K562 (cell line): Measurements from ENCODE around the gene DACT3. TPM values are rescaled to one million over a fixed set of nuclear protein-coding genes. Genes with fewer than 3 reads are reported as not detected.

Experiments used
- ARNT ChIP-seq, 2 experiments: fragments of 450-650 bp; IDR thresholded peaks; 2 replicates each; pipeline ENCODE4 v1.6.1; 2016; ENCODE audit warnings: mild to moderate bottlenecking in 1 of 2
- CREB1 ChIP-seq, 2 experiments: sonication (generic) in 1 of 2; formaldehyde crosslinking in 1 of 2; IDR thresholded peaks; 2 replicates each; pipeline versions ENCODE4 v1.6.1 to v1.8.0; 2012 to 2022; ENCODE audit warnings: inconsistent platforms in 1 of 2, mild to moderate bottlenecking in 1 of 2, missing genetic modification reagents in 1 of 2, moderate library complexity in 1 of 2
- ELK1 ChIP-seq: sonication (generic); formaldehyde crosslinking; IDR thresholded peaks from 2 replicates; pipeline ENCODE4 v1.8.1; 2022; ENCODE audit warnings: missing genetic modification reagents
- FOXA1 ChIP-seq: fragments of 450-650 bp; IDR thresholded peaks from 2 replicates; pipeline ENCODE4 v1.6.1; 2016; ENCODE audit warnings: mild to moderate bottlenecking, borderline replicate concordance
- GATAD2B ChIP-seq: fragments of 450-650 bp; IDR thresholded peaks from 2 replicates; pipeline ENCODE4 v1.6.1; 2017; ENCODE audit warnings: mild to moderate bottlenecking, borderline replicate concordance
- JUNB ChIP-seq: fragments of 450-650 bp; formaldehyde crosslinking; conservative IDR thresholded peaks from 2 replicates; pipeline ENCODE4 v1.4.0; 2020; ENCODE audit warnings: mild to moderate bottlenecking
- KHSRP ChIP-seq: fragments of 450-650 bp; IDR thresholded peaks from 2 replicates; pipeline ENCODE4 v1.6.1; 2017
- KLF1 ChIP-seq: fragments of 450-650 bp; IDR thresholded peaks from 2 replicates; pipeline ENCODE4 v1.6.1; 2016; ENCODE audit warnings: missing genetic modification characterization, missing compliant biosample characterization
- NCOA2 ChIP-seq, 2 experiments: fragments of 450-650 bp; IDR thresholded peaks; 2 replicates each; pipeline ENCODE4 v1.6.1; 2018; ENCODE audit warnings: mild to moderate bottlenecking in 2 of 2, moderate library complexity in 1 of 2; ENCODE audit not compliant: partially characterized antibody in 2 of 2
- RBM22 ChIP-seq: fragments of 200-400 bp; formaldehyde crosslinking; IDR thresholded peaks from 2 replicates; pipeline ENCODE4 v1.6.1; 2018; ENCODE audit warnings: low read length, low read depth; ENCODE audit not compliant: poor library complexity, severe bottlenecking
- ZBTB43 ChIP-seq: sonication (generic); formaldehyde crosslinking; IDR thresholded peaks from 2 replicates; pipeline ENCODE4 v1.8.0; 2023; ENCODE audit warnings: mild to moderate bottlenecking, missing genetic modification reagents
- ZFP30 ChIP-seq: fragments of 250-450 bp; sonication (Bioruptor Pico); IDR thresholded peaks from 2 replicates; pipeline ENCODE4 v1.8.0; 2022; ENCODE audit warnings: moderate library complexity, mild to moderate bottlenecking, inconsistent platforms, borderline replicate concordance
- ZNF175 ChIP-seq: fragments of 200-800 bp; sonication (Bioruptor generic); IDR thresholded peaks from 2 replicates; pipeline ENCODE4 v1.6.1; 2016; ENCODE audit warnings: low read depth, mild to moderate bottlenecking, missing genetic modification characterization, missing compliant biosample characterization
- ZNF318 ChIP-seq, 2 experiments: fragments of 450-650 bp; IDR thresholded peaks; 2 replicates each; pipeline ENCODE4 v1.6.1; 2016; ENCODE audit warnings: mild to moderate bottlenecking in 2 of 2, borderline replicate concordance in 1 of 2, low read depth in 1 of 2, moderate library complexity in 1 of 2
- ZNF77 ChIP-seq: fragments of 250-450 bp; sonication (Bioruptor Pico); IDR thresholded peaks from 2 replicates; pipeline ENCODE4 v1.5.0; 2020
- polyA plus RNA-seq, 8 experiments: library from polyadenylated mRNA; depleted of rRNA in 4 of 8; stranded (reverse) in 5 of 8; unstranded in 3 of 8; fragments of >200 nt; fragmentation: Nextera tagmentation in 2 of 8; fragmentation: Illumina TruSeq in 1 of 8; extraction: Ambion mirVana in 2 of 8; extraction: Trizol in 1 of 8; gene quantifications; 2 replicates each; pipeline versions ENCODE4 v1.2.1 to v1.2.3, GENCODE V29; 2011 to 2014; ENCODE audit warnings: inconsistent platforms in 1 of 8, missing spikeins in 1 of 8
- total RNA-seq, 7 experiments: library from RNA; depleted of rRNA in 6 of 7; stranded (reverse); fragments of >200 nt in 6 of 7; fragmentation: Illumina TruSeq in 2 of 7; extraction: Trizol in 2 of 7; gene quantifications; 2 replicates each; pipeline versions ENCODE4 v1.2.1 to v1.2.3, GENCODE V29; 2011 to 2021; ENCODE audit warnings: low replicate concordance in 1 of 7
- TF ChIP-seq, protein P1 (sequence below): fragments of 250-450 bp; sonication (Bioruptor Pico); IDR thresholded peaks from 2 replicates; pipeline ENCODE4 v1.8.0; 2022; ENCODE audit warnings: moderate library complexity, mild to moderate bottlenecking, inconsistent platforms

DACT3 gene
- total and polyA plus RNA-seq, 9 of the 15 experiments (the other 6 are each of a cell fraction or from before 2014, with no cell fraction given): 0.67 to 6.5 (median 3.5) TPM

GRCh38 chr19:46697204-46697960 is 36.4 kb upstream of the DACT3 start (continued):
- TF ChIP-seq ZNF175 (CRISPR knock-in tag) (no peak), ZBTB43 (CRISPR knock-in tag) (no peak), ZNF318 (IDR thresholded peaks at IDR 0.05; ENCODE audit: borderline replicate concordance in 1 of 2, low read depth in 1 of 2) (0 out of 4 replicates have a peak, but pooled peaks of 1 of the 2 experiments have one; percentile 37), CREB1 (IDR thresholded peaks at IDR 0.05) (peak; percentile 62; the same call in 1 of the 2 replicates), CREB1 (CRISPR knock-in tag; IDR thresholded peaks at IDR 0.05) (no peak; the same call in 1 of the 2 replicates), ZFP30 (CRISPR knock-in tag) (no peak), ZNF77 (no peak), ARNT (IDR thresholded peaks at IDR 0.05) (no peak), JUNB (CRISPR knock-in tag) (no peak), ELK1 (CRISPR knock-in tag) (no peak), RBM22 (no peak), GATAD2B (no peak), KHSRP (no peak), FOXA1 (no peak), KLF1 (tag) (no peak), NCOA2 (IDR thresholded peaks at IDR 0.05; ENCODE audit: partially characterized antibody in 2 of 2) (no peak)
- TF ChIP-seq, protein P1, sequence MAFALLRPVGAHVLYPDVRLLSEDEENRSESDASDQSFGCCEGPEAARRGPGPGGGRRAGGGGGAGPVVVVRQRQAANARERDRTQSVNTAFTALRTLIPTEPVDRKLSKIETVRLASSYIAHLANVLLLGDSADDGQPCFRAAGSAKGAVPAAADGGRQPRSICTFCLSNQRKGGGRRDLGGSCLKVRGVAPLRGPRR: no peak
